SK-N-SH treated with all-trans-retinoic acid at 6 μM for 48 hours (cell line): ENCODE results near the gene NFIA.

Experiments used
- ATAC-seq: fragments of 200-7000 bp; cut with Tn5 transposase; 3 replicates; pipeline ENCODE4 v1.9.1; 2020; ENCODE audit warnings: mild to moderate bottlenecking, moderate library complexity
- ARNTL ChIP-seq: fragments of 450-650 bp; formaldehyde crosslinking; IDR thresholded peaks from 2 replicates; pipeline ENCODE4 v1.5.0; 2020; ENCODE audit warnings: low read depth, mild to moderate bottlenecking, moderate library complexity, borderline replicate concordance
- BACH2 ChIP-seq: fragments of 250-450 bp; sonication (Bioruptor Pico); IDR thresholded peaks from 2 replicates; pipeline ENCODE4 v1.9.0; 2021; ENCODE audit warnings: mild to moderate bottlenecking, borderline replicate concordance
- CREB5 ChIP-seq: fragments of 250-450 bp; sonication (Bioruptor Pico); IDR thresholded peaks from 2 replicates; pipeline ENCODE4 v1.5.1; 2020; ENCODE audit warnings: low read depth, mild to moderate bottlenecking, moderate library complexity
- CSDC2 ChIP-seq: fragments of 250-450 bp; sonication (Bioruptor Pico); IDR thresholded peaks from 2 replicates; pipeline ENCODE4 v1.5.0; 2020; ENCODE audit warnings: mild to moderate bottlenecking, moderate library complexity
- CSRNP3 ChIP-seq: fragments of 250-450 bp; sonication (Bioruptor Pico); IDR thresholded peaks from 2 replicates; pipeline ENCODE4 v1.5.1; 2021; ENCODE audit warnings: mild to moderate bottlenecking, moderate library complexity
- ESRRG ChIP-seq: fragments of 250-450 bp; sonication (Bioruptor Pico); IDR thresholded peaks from 2 replicates; pipeline ENCODE4 v1.6.1; 2021; ENCODE audit warnings: mild to moderate bottlenecking
- GLIS3 ChIP-seq: fragments of 250-450 bp; sonication (Bioruptor Pico); IDR thresholded peaks from 2 replicates; pipeline ENCODE4 v1.5.0; 2020; ENCODE audit warnings: mild to moderate bottlenecking, moderate library complexity
- ISL1 ChIP-seq: fragments of 250-450 bp; sonication (Bioruptor Pico); IDR thresholded peaks from 2 replicates; pipeline ENCODE4 v2.1.2; 2022; ENCODE audit warnings: mild to moderate bottlenecking, moderate library complexity
- OSR1 ChIP-seq: fragments of 250-450 bp; sonication (Bioruptor Pico); IDR thresholded peaks from 2 replicates; pipeline ENCODE4 v1.8.0; 2022; ENCODE audit warnings: moderate library complexity, mild to moderate bottlenecking, inconsistent platforms
- PATZ1 ChIP-seq: fragments of 250-450 bp; sonication (Bioruptor Pico); IDR thresholded peaks from 2 replicates; pipeline ENCODE4 v1.8.0; 2020; ENCODE audit warnings: mild to moderate bottlenecking, moderate library complexity, borderline replicate concordance
- PPARA ChIP-seq: fragments of 250-450 bp; sonication (Bioruptor Pico); IDR thresholded peaks from 2 replicates; pipeline ENCODE4 v1.5.0; 2020; ENCODE audit warnings: mild to moderate bottlenecking, borderline replicate concordance
- RARB ChIP-seq: fragments of 250-450 bp; sonication (Bioruptor Pico); IDR thresholded peaks from 2 replicates; pipeline ENCODE4 v1.8.0; 2021; ENCODE audit warnings: mild to moderate bottlenecking, moderate library complexity
- SNAI2 ChIP-seq: fragments of 250-450 bp; sonication (Bioruptor Pico); IDR thresholded peaks from 2 replicates; pipeline ENCODE4 v1.5.0; 2020; ENCODE audit warnings: mild to moderate bottlenecking, moderate library complexity
- TOX ChIP-seq: fragments of 250-450 bp; sonication (Bioruptor Pico); IDR thresholded peaks from 2 replicates; pipeline ENCODE4 v1.8.0; 2021; ENCODE audit warnings: mild to moderate bottlenecking, moderate library complexity, borderline replicate concordance
- TSHZ2 ChIP-seq: fragments of 250-450 bp; sonication (Bioruptor Pico); IDR thresholded peaks from 2 replicates; pipeline ENCODE4 v1.5.0; 2020; ENCODE audit warnings: mild to moderate bottlenecking, moderate library complexity
- ZC3H10 ChIP-seq: fragments of 250-450 bp; sonication (Bioruptor Pico); IDR thresholded peaks from 2 replicates; pipeline ENCODE4 v1.5.1; 2021; ENCODE audit warnings: mild to moderate bottlenecking, moderate library complexity
- ZFP3 ChIP-seq: fragments of 250-450 bp; sonication (Bioruptor Pico); IDR thresholded peaks from 2 replicates; pipeline ENCODE4 v1.5.0; 2020; ENCODE audit warnings: mild to moderate bottlenecking, moderate library complexity
- ZFP30 ChIP-seq: fragments of 450-650 bp; formaldehyde crosslinking; IDR thresholded peaks from 2 replicates; pipeline ENCODE4 v1.5.0; 2022; ENCODE audit warnings: mild to moderate bottlenecking, moderate library complexity
- ZNF565 ChIP-seq: fragments of 450-650 bp; formaldehyde crosslinking; conservative IDR thresholded peaks from 2 replicates; pipeline ENCODE4 v1.5.0; 2020; ENCODE audit warnings: low read depth, mild to moderate bottlenecking, moderate library complexity
- ZNF70 ChIP-seq: fragments of 450-650 bp; formaldehyde crosslinking; IDR thresholded peaks from 2 replicates; pipeline ENCODE4 v1.5.0; 2020; ENCODE audit warnings: mild to moderate bottlenecking, moderate library complexity
- ZNF8 ChIP-seq: fragments of 450-650 bp; formaldehyde crosslinking; IDR thresholded peaks from 2 replicates; pipeline ENCODE4 v1.5.0; 2020; ENCODE audit warnings: mild to moderate bottlenecking, moderate library complexity

The NFIA gene

GRCh38 chr1:61202854-61203598, 120.7 kb downstream of the NFIA start:
- ATAC-seq: no peak
- TF ChIP-seq CREB5: no peak
- TF ChIP-seq ZFP30 (CRISPR knock-in tag): no peak
- TF ChIP-seq RARB (CRISPR knock-in tag): no peak
- TF ChIP-seq ZC3H10: no peak
- TF ChIP-seq CSRNP3: no peak

GRCh38 chr1:61204528-61204927, 122.2 kb downstream of the NFIA start:
- ATAC-seq: no peak
- no peak for TF ChIP-seq PPARA (CRISPR knock-in tag)

GRCh38 chr1:61207416-61207815, 125.1 kb downstream of the NFIA start:
- no peak for ATAC-seq
- TF ChIP-seq ZFP30 (CRISPR knock-in tag): no peak
- TF ChIP-seq TSHZ2 (CRISPR knock-in tag): no peak
- TF ChIP-seq ZNF8 (CRISPR knock-in tag): no peak
- TF ChIP-seq GLIS3: no peak
- no peak for TF ChIP-seq PATZ1 (CRISPR knock-in tag)
- no peak for TF ChIP-seq ARNTL
- TF ChIP-seq ZNF70 (CRISPR knock-in tag): no peak
- TF ChIP-seq ESRRG (CRISPR knock-in tag): no peak
- no peak for TF ChIP-seq CSDC2 (CRISPR knock-in tag)
- TF ChIP-seq RARB (CRISPR knock-in tag): no peak
- no peak for TF ChIP-seq ISL1 (CRISPR knock-in tag)
- no peak for TF ChIP-seq PPARA (CRISPR knock-in tag)
- TF ChIP-seq ZFP3 (CRISPR knock-in tag): no peak
- TF ChIP-seq OSR1 (CRISPR knock-in tag): no peak

GRCh38 chr1:61208172-61208571, 125.8 kb downstream of the NFIA start:
- TF ChIP-seq ZNF8 (CRISPR knock-in tag) (no peak), ZNF70 (CRISPR knock-in tag) (no peak), TOX (no peak), ARNTL (no peak), ZNF565 (CRISPR knock-in tag) (no peak), GLIS3 (no peak), SNAI2 (CRISPR knock-in tag) (no peak), ZFP30 (CRISPR knock-in tag) (no peak), RARB (CRISPR knock-in tag) (no peak), BACH2 (CRISPR knock-in tag) (no peak), ISL1 (CRISPR knock-in tag) (no peak), PATZ1 (CRISPR knock-in tag) (no peak), CSRNP3 (no peak), ZC3H10 (no peak), PPARA (CRISPR knock-in tag) (no peak)
- TF ChIP-seq, all 23 proteins: peak for 0
- no peak for ATAC-seq
